ENCODE measurements around the gene PCDH9.

Gene PCDH9

GRCh38 chr13:67077132-67077531 lies 153.0 kb downstream of the PCDH9 start:
- no peak for DNase-seq

GRCh38 chr13:67076378-67076777 lies 153.8 kb downstream of the PCDH9 start:
- DNase-seq, result no peak

- DNase-seq, result no peak
These were observed 154.9 kb downstream of the PCDH9 start for GRCh38 chr13:67075239-67075638.

- no peak for DNase-seq
These were observed 158.1 kb downstream of the PCDH9 start for GRCh38 chr13:67071918-67072598.

GRCh38 chr13:67070306-67070705 lies 159.8 kb downstream of the PCDH9 start:
- DNase-seq, result no peak

- DNase-seq, result no peak
These were observed 160.9 kb downstream of the PCDH9 start for GRCh38 chr13:67069117-67069767.

GRCh38 chr13:67064920-67065319 lies 165.2 kb downstream of the PCDH9 start:
- DNase-seq, result no peak

GRCh38 chr13:67063036-67063435 lies 167.1 kb downstream of the PCDH9 start:
- no peak for DNase-seq

- DNase-seq, result no peak
These were observed 168.0 kb downstream of the PCDH9 start for GRCh38 chr13:67062160-67062559.

- DNase-seq, result no peak
These were observed 168.4 kb downstream of the PCDH9 start for GRCh38 chr13:67061750-67062149.

- DNase-seq, result no peak
These were observed 177.3 kb downstream of the PCDH9 start for GRCh38 chr13:67052550-67053490.

GRCh38 chr13:67049744-67050143 lies 180.4 kb downstream of the PCDH9 start:
- DNase-seq, result no peak

- no peak for DNase-seq
These were observed 181.3 kb downstream of the PCDH9 start for GRCh38 chr13:67048821-67049150.

- DNase-seq, result no peak
These were observed 181.9 kb downstream of the PCDH9 start for GRCh38 chr13:67048084-67048820.

- DNase-seq, result no peak
These were observed 184.8 kb downstream of the PCDH9 start for GRCh38 chr13:67045357-67045756.

GRCh38 chr13:67043901-67044300 lies 186.2 kb downstream of the PCDH9 start:
- no peak for DNase-seq

GRCh38 chr13:67042556-67042955 lies 187.6 kb downstream of the PCDH9 start:
- no peak for DNase-seq

- no peak for DNase-seq
These were observed 193.3 kb downstream of the PCDH9 start for GRCh38 chr13:67036699-67037457.

GRCh38 chr13:67033170-67033569 lies 197.0 kb downstream of the PCDH9 start:
- DNase-seq, result no peak

GRCh38 chr13:67023130-67023876 lies 206.8 kb downstream of the PCDH9 start:
- no peak for DNase-seq

- no peak for DNase-seq
These were observed 211.4 kb downstream of the PCDH9 start for GRCh38 chr13:67018775-67019174.

GRCh38 chr13:67017276-67017675 lies 212.9 kb downstream of the PCDH9 start:
- DNase-seq, result no peak
